ENCODE data around the gene PIK3AP1.
"Not testable (repeated sequence)": the region's sequence is repeated elsewhere in the genome, so short reads cannot be mapped to it uniquely, and the experiment has no call there.

The PIK3AP1 gene

DNA sequence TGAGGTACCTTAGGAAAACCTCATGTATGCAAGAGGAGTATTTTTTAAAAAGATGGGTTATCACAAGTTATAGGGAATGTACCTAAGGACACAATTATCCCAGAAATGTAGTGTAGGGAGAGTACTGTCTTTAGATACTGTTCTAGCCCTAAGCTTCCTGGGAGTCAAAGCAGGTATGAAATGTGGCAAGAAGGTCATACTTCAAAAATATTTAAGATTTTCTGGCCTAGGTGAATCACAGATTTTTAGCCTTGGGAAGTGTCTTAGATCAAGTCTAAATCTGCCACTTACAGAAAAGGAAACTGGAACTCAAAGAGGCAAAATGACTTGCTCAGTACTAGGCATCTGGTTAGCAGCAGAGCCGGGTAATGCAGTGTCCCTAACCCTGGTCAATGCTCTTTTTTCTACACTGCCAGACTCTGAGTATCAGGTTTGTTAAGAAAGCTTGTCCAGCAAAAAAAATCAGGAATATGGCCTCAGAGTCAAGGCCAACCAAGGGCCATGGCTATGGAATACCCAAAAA is 13.9 kb downstream of the PIK3AP1 start:
- no peaks in the 10 kb centered on the region for H3K4me1 ChIP-seq (ENCODE audit: insufficient read depth, low read length)
- H3K27me3 ChIP-seq (ENCODE audit: insufficient read depth, low read length), result no peaks in the 10 kb centered on the region
- no peaks in the 10 kb centered on the region for H3K36me3 ChIP-seq (ENCODE audit: insufficient read depth, low read length)
- no peak overlapping the region for H3K9ac ChIP-seq (ENCODE audit: low read depth, low read length)
- WGBS, result 89% methylated on average over 1 of the region's 1 CpG
- H3K27ac ChIP-seq (ENCODE audit: low read depth, low read length), result no peak overlapping the region
- H3K4me3 ChIP-seq (ENCODE audit: low read length), result no peak overlapping the region
- H3K9me3 ChIP-seq (ENCODE audit: insufficient read depth, low read depth, low read length), result no peaks in the 10 kb centered on the region

DNA sequence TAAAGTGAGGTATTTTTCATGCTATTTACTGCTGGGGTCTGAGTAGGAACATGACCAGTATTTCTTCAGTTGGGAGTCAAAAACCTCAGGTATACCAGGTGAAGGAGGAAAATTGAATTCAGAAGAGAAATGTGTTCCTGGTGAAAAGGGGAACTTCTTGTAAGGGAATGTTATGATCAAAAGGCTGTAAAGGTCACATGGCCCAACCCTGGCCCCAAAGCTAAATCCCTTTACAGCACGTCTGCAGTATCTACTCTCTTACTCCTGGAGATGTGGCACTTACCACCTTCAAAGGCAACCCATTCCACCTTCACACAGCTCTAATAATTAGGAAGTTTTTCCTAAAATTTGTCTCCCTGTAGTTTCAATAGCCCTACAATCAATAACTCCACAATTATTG is 15.2 kb downstream of the PIK3AP1 start:
- H3K9ac ChIP-seq (ENCODE audit: low read depth, low read length), result no peak overlapping the region

DNA sequence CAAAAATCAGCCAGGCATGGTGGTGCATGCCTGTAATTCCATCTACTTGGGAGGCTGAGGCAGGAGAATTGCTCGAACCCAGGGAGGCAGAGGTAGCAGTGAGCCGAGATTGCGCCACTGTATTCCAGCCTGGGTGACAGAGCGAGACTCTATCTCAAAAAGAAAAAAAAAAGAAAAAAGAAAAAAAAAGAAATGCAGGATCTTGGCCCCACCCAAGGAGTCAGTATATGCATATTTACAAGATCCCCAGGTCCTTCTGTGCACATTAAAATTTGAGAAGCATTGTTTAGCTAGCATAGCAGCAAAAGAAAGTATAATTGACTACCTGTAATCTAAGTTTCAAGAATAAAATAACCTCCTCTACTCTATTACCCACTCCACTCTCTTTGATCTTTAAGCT is 15.8 kb downstream of the PIK3AP1 start:
- Histone ChIP-seq H3K27me3 (ENCODE audit: insufficient read depth, low read length) (no peaks in the 10 kb centered on the region), H3K4me3 (ENCODE audit: low read length) (no peak overlapping the region), H3K9ac (ENCODE audit: low read depth, low read length) (no peak overlapping the region), H3K9me3 (ENCODE audit: insufficient read depth, low read depth, low read length) (no peaks in the 10 kb centered on the region), H3K27ac (ENCODE audit: low read depth, low read length) (no peak overlapping the region), H3K36me3 (ENCODE audit: insufficient read depth, low read length) (no peaks in the 10 kb centered on the region), H3K4me1 (ENCODE audit: insufficient read depth, low read length) (no peaks in the 10 kb centered on the region)
- 98% methylated on average over 4 of the region's 4 CpGs for WGBS

More for the DNA sequence above, 15.2 kb downstream of the PIK3AP1 start:
- Histone ChIP-seq H3K27ac (ENCODE audit: low read depth, low read length) (no peak overlapping the region), H3K4me3 (ENCODE audit: low read length) (no peak overlapping the region), H3K4me1 (ENCODE audit: insufficient read depth, low read length) (no peaks in the 10 kb centered on the region), H3K36me3 (ENCODE audit: insufficient read depth, low read length) (no peaks in the 10 kb centered on the region), H3K9me3 (ENCODE audit: insufficient read depth, low read depth, low read length) (no peaks in the 10 kb centered on the region), H3K27me3 (ENCODE audit: insufficient read depth, low read length) (no peaks in the 10 kb centered on the region)
- 88% methylated on average over 1 of the region's 1 CpG for WGBS

DNA sequence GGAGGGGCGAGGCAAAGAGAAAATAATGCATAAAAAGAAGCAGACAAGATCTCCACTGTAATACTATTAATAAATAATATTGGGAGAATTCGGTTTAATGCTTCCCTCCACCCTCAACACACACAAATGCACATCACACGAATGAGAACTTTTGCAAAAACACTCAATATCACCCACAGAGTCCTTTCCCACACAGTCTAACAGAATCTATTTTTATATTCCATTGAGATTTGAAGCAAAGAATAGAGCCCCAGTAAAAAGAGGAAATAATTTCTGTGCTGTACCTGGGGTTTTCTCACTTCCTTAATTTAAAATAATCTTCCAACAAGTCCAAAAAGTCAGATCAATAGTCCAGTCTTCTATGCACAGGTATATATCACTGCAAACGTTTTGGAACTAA is 17.0 kb downstream of the PIK3AP1 start:
- Histone ChIP-seq H3K36me3 (ENCODE audit: insufficient read depth, low read length) (no peaks in the 10 kb centered on the region), H3K9me3 (ENCODE audit: insufficient read depth, low read depth, low read length) (no peaks in the 10 kb centered on the region), H3K9ac (ENCODE audit: low read depth, low read length) (no peak overlapping the region), H3K4me1 (ENCODE audit: insufficient read depth, low read length) (no peaks in the 10 kb centered on the region), H3K4me3 (ENCODE audit: low read length) (no peak overlapping the region), H3K27ac (ENCODE audit: low read depth, low read length) (no peak overlapping the region), H3K27me3 (ENCODE audit: insufficient read depth, low read length) (no peaks in the 10 kb centered on the region)
- 75% methylated on average over 3 of the region's 4 CpGs for WGBS

DNA sequence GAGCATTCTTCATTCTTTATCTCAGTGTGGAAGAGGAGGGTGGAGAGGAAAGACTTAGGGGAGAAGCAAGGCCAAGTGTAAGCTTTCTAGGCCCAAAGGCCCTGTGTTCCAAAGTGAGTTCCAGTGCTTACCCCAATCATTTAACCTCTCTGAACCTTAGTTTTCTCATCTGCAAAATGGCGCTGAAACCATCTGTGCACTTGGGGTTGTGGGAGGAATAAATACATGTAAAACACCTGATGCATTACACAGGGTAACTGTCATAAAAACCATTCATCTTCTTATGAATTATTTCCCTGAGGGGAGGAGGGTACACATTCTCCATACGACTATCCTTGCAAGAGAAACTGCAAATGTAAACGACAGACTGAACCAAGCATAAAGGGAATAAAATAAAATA is 19.0 kb downstream of the PIK3AP1 start:
- no peaks in the 10 kb centered on the region for H3K4me1 ChIP-seq (ENCODE audit: insufficient read depth, low read length)
- no peaks in the 10 kb centered on the region for H3K36me3 ChIP-seq (ENCODE audit: insufficient read depth, low read length)
- H3K27me3 ChIP-seq (ENCODE audit: insufficient read depth, low read length), result no peaks in the 10 kb centered on the region
- no peaks in the 10 kb centered on the region for H3K9me3 ChIP-seq (ENCODE audit: insufficient read depth, low read depth, low read length)
- H3K4me3 ChIP-seq (ENCODE audit: low read length), result no peak overlapping the region
- no peak overlapping the region for H3K9ac ChIP-seq (ENCODE audit: low read depth, low read length)
- H3K27ac ChIP-seq (ENCODE audit: low read depth, low read length), result no peak overlapping the region
- WGBS, result 0% methylated on average over 1 of the region's 3 CpGs

DNA sequence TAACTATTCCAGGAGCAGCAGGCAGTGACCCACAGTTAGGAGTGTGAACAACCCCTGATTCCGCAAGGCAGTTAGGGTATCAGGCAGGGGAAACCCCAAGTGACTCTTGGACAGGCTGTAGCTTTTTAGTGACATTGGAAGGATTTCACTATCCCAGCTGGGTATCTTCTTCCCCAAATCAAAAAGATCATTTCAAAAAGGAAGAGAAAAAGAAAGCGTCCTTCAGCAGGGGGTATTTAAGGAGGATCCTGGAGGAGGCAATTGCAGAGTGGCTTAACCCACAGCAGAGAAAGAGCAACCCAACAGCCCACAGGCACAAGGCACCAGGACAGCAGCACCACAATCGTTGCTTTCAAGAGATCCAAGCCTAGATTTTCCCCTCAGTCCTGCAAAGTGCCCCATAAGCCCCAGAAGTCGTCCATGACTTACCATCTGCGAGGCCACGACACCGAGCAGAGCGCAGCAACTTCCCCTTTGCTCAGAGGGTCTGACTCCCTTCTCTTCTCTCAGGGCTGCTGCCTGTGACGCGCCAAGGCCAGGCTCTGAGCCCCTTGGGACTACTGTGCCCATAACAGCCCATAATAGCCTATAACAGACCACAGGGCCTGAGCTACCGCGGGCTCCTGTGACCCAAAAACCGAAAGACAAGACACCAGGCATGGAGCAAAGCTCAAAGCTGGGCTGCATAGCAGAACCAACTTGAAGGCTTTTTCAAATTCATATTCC is 19.8 kb downstream of the PIK3AP1 start:
- H3K27me3 ChIP-seq (ENCODE audit: insufficient read depth, low read length), result no peaks in the 10 kb centered on the region
- H3K9ac ChIP-seq (ENCODE audit: low read depth, low read length), result no peak overlapping the region
- H3K4me3 ChIP-seq (ENCODE audit: low read length), result no peak overlapping the region
- H3K4me1 ChIP-seq (ENCODE audit: insufficient read depth, low read length), result no peaks in the 10 kb centered on the region
- no peak overlapping the region for H3K27ac ChIP-seq (ENCODE audit: low read depth, low read length)
- no peaks in the 10 kb centered on the region for H3K36me3 ChIP-seq (ENCODE audit: insufficient read depth, low read length)
- no peaks in the 10 kb centered on the region for H3K9me3 ChIP-seq (ENCODE audit: insufficient read depth, low read depth, low read length)
- WGBS, result 86% methylated on average over 12 of the region's 13 CpGs

DNA sequence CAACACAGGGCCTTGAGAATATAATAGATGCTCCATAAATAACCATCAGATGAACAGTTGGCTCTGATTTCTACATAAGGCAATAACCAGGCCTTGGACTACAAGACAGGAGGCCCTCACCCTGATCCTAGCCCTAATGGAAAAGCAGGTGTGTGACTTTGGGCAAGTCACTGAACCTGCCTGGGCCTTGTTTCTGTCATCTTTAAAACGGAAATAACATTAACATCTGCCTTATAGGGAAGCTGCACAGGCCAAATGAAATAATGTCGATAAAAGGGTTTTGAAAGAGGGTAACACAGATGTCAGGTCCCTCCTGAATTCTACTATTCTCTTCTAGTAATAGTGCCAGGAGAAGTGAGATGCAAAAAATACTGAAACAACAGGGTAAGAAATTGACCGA is 20.7 kb downstream of the PIK3AP1 start:
- Histone ChIP-seq H3K4me1 (ENCODE audit: insufficient read depth, low read length) (no peaks in the 10 kb centered on the region), H3K4me3 (ENCODE audit: low read length) (no peak overlapping the region), H3K27me3 (ENCODE audit: insufficient read depth, low read length) (no peaks in the 10 kb centered on the region), H3K9ac (ENCODE audit: low read depth, low read length) (no peak overlapping the region), H3K36me3 (ENCODE audit: insufficient read depth, low read length) (no peaks in the 10 kb centered on the region), H3K9me3 (ENCODE audit: insufficient read depth, low read depth, low read length) (no peaks in the 10 kb centered on the region), H3K27ac (ENCODE audit: low read depth, low read length) (no peak overlapping the region)
- 88% methylated on average over 3 of the region's 3 CpGs for WGBS

DNA sequence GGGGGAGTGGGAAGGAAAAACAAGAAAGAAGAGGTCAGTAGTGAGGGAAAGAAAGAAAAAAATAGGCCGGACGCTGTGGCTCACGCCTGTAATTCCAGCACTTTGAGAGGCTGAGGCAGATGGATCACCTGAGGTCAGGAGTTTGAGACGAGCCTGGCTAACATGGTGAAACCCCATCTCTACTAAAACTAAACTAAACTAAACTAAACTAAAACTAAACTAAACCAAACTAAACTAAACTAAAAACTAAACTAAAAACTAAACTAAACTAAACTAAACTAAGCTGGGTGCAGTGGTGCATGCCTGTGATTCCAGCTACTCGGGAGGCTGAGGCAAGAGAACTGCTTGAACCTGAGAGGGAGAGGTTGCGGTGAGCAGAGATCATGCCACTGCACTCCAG is 22.0 kb downstream of the PIK3AP1 start:
- not testable (repeated sequence) for H3K27me3 ChIP-seq (ENCODE audit: insufficient read depth, low read length); H3K36me3 ChIP-seq (ENCODE audit: insufficient read depth, low read length); H3K4me3 ChIP-seq (ENCODE audit: low read length); H3K9me3 ChIP-seq (ENCODE audit: insufficient read depth, low read depth, low read length); H3K9ac ChIP-seq (ENCODE audit: low read depth, low read length); H3K4me1 ChIP-seq (ENCODE audit: insufficient read depth, low read length); H3K27ac ChIP-seq (ENCODE audit: low read depth, low read length)
- WGBS, result 94% methylated on average over 6 of the region's 6 CpGs

DNA sequence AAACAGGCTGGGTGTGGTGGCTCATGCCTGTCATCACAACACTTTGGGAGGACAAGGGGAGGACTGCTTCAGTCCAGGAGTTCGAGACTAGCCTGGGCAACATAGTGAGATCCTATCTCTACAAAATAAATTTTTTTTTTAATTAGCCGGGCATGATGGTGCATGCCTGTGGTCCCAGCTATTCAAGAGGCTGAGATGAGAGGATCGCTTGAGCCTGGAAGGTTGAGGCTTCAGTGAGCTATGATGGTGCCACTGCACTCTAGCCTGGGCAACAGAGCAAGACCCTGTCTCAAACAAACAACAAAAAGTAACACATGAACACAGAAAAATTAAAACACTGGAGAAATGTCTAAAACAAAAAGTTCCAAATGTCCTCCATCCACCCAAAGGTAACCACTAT is 22.9 kb downstream of the PIK3AP1 start:
- Histone ChIP-seq H3K4me3 (ENCODE audit: low read length) (no peak overlapping the region), H3K9me3 (ENCODE audit: insufficient read depth, low read depth, low read length) (no peaks in the 10 kb centered on the region), H3K27ac (ENCODE audit: low read depth, low read length) (no peak overlapping the region), H3K36me3 (ENCODE audit: insufficient read depth, low read length) (no peaks in the 10 kb centered on the region), H3K4me1 (ENCODE audit: insufficient read depth, low read length) (no peaks in the 10 kb centered on the region), H3K27me3 (ENCODE audit: insufficient read depth, low read length) (no peaks in the 10 kb centered on the region), H3K9ac (ENCODE audit: low read depth, low read length) (no peak overlapping the region)
- 93% methylated on average over 3 of the region's 3 CpGs for WGBS

DNA sequence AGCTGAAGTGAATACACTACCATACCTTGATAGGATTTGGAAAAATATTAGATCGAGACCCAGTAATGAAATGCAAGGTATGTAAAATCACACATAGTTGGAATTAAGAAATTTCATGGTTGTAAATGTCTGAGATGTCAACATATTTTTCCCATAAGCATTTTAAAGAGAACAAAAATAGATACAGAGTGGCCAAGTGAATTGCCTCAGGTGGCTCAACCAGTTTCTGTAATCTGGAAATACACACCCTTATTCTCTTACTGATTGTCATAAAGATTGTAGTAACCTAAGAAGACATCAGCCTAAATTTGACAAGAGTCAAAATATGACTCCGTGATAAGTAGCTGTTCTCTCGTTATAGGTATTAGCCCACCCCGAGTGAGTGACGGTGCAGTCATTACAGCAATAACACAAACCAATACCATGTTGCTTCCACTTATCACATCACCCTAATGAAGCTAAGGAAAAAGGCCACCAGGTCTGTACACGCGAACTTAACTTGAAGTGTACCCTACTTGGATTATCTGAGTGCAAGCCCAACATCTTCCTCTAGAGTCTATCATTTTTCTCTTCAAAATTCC is 23.4 kb downstream of the PIK3AP1 start:
- Histone ChIP-seq H3K4me1 (ENCODE audit: insufficient read depth, low read length) (no peaks in the 10 kb centered on the region), H3K9ac (ENCODE audit: low read depth, low read length) (no peak overlapping the region), H3K9me3 (ENCODE audit: insufficient read depth, low read depth, low read length) (no peaks in the 10 kb centered on the region), H3K27ac (ENCODE audit: low read depth, low read length) (no peak overlapping the region), H3K27me3 (ENCODE audit: insufficient read depth, low read length) (no peaks in the 10 kb centered on the region), H3K4me3 (ENCODE audit: low read length) (no peak overlapping the region), H3K36me3 (ENCODE audit: insufficient read depth, low read length) (no peaks in the 10 kb centered on the region)
- WGBS, result 96% methylated on average over 6 of the region's 7 CpGs

DNA sequence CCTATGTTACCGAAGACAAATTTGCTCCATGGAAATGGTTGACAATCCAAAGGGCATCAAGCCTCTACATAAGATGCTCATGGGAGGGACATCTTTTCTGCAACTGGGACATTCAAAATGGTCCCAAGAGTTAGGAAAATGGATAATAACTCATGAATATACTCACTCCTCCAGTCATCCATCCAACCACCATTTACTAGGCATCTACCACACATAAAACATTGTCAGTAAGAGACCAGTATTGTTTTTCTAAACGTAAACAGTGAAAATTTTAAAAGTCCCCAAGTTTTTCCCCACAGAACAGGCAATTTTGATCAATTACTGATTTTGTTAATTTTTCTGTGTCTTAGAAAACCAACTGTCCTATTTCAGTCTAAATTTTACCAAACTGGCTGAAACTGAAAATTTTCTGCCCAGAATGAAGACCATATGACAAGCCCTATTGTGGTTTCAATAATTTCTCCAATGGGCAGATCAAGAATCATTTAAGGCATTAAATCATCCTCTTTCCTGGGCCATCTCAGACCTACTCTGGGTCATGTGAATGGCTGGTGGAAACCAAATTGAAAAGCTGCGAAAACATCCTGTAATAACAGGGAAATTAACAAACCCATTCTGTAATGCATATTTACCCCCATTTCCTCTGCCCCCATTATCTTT is 24.2 kb downstream of the PIK3AP1 start:
- Histone ChIP-seq H3K9ac (ENCODE audit: low read depth, low read length) (no peak overlapping the region), H3K4me3 (ENCODE audit: low read length) (no peak overlapping the region), H3K9me3 (ENCODE audit: insufficient read depth, low read depth, low read length) (no peaks in the 10 kb centered on the region), H3K27ac (ENCODE audit: low read depth, low read length) (no peak overlapping the region), H3K4me1 (ENCODE audit: insufficient read depth, low read length) (0 out of 2 replicates have a peak, but pooled peaks cover 2% of the 10 kb centered on the region), H3K27me3 (ENCODE audit: insufficient read depth, low read length) (no peaks in the 10 kb centered on the region), H3K36me3 (ENCODE audit: insufficient read depth, low read length) (no peaks in the 10 kb centered on the region)
- WGBS, result 59% methylated on average over 3 of the region's 3 CpGs
